HG03442 (cell line): ENCODE results near the gene KCND2.
"Not testable (repeated sequence)": the region's sequence is repeated elsewhere in the genome, so short reads cannot be mapped to it uniquely, and the experiment has no call there.

Source experiments
- ATAC-seq: cut with Tn5 transposase; IDR thresholded peaks from one replicate; pipeline ENCODE4 v1.9.1; 2021; ENCODE audit warnings: mild to moderate bottlenecking, moderate library complexity; ENCODE audit not compliant: unreplicated experiment

Gene KCND2

DNA sequence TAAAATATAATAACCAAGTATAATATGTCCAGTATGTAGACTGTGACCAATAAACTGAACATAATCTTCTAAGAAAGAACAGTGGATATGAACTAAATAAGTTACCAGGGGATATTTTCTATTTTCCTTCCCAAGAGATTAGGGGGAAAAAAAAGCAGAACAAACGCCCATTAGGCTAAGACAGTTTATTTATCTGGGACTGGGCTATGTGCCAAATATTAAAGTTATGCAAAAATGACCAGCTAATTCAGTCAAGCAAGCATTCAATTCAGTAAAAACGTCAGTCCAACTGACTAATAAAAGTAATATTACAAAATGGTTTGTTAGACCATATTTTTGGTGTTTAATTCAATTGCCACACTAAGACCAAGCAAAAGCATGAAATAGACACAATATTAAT lies 462.8 kb downstream of the KCND2 start:
- no peak for ATAC-seq

DNA sequence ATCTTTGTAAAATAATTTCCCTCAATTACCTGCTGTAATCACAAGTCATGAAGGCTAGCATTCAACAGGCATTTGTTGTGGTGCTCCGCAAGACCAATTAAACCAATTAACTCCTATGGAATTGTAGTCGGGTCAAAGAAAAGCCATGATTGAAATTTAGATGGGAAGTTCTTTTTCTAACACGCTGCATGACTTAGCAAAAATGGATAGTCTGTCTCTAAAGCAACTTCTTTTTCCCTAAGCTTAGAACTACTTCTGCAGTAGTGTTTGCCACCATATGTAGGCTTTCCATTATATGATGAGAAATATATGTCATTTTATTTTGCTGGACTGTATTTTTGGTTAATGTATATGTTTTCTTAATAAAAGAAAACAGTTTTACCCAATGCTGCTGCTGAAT lies 465.8 kb downstream of the KCND2 start:
- ATAC-seq = no peak

DNA sequence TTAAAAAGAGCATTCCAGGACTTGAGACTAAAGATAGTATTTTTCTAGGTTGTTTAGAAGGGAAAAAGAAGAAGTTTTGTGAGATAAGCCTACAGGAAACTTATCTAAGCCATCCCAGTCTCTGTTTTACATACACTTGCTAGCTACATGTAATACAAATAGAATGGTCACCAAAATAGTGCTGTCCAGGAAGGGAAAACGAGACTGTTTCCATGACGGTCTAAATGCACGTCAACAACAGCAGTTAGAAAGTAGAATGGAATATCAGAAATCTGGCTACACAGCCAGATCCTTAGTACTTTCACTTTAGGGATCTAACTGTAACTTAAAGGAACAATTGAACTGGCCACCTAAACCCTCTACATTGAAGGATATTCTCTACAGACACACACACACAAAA lies 467.4 kb downstream of the KCND2 start:
- no peak for ATAC-seq

- no peak for ATAC-seq
Measured at GRCh38 chr7:120741371-120742042, 468.5 kb downstream of the KCND2 start.

GRCh38 chr7:120742372-120742771 lies 469.4 kb downstream of the KCND2 start:
- ATAC-seq = no peak

- no peak for ATAC-seq
Measured at GRCh38 chr7:120743128-120743527, 470.2 kb downstream of the KCND2 start.

GRCh38 chr7:120760050-120760449 lies 487.1 kb downstream of the KCND2 start:
- peak; percentile 88 for ATAC-seq

- ATAC-seq = no peak
Measured at GRCh38 chr7:120760851-120761250, 487.9 kb downstream of the KCND2 start.

GRCh38 chr7:120770206-120770605 lies 497.2 kb downstream of the KCND2 start:
- ATAC-seq = no peak

GRCh38 chr7:120774481-120774880 lies 501.5 kb downstream of the KCND2 start:
- ATAC-seq = no peak

DNA sequence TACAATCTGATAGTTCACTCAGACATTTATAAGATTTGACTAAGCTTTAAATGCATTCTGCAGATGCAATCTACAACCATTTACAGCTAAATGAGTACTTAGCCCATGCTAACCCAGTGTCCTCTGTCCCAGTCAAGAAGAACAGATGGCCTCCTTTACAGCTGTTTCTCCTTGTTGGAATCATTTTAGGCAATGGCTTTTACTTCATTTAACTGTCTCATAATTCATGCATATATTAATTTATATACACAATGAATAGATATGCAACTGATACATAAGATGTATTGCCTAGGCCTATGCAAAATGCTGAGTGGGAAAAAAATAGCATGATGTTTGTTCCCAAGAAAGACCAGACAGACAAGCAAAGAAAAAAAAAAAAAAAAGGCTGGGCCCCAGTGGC lies 502.8 kb downstream of the KCND2 start:
- no peak for ATAC-seq

- not testable (repeated sequence) for ATAC-seq
Measured at GRCh38 chr7:120779078-120779477, 506.1 kb downstream of the KCND2 start.

GRCh38 chr7:120780451-120780850 lies 507.5 kb downstream of the KCND2 start:
- not testable (repeated sequence) for ATAC-seq

GRCh38 chr7:120780938-120781337 lies 508.0 kb downstream of the KCND2 start:
- no peak for ATAC-seq

- not testable (repeated sequence) for ATAC-seq
Measured at GRCh38 chr7:120781924-120782323, 508.9 kb downstream of the KCND2 start.

DNA sequence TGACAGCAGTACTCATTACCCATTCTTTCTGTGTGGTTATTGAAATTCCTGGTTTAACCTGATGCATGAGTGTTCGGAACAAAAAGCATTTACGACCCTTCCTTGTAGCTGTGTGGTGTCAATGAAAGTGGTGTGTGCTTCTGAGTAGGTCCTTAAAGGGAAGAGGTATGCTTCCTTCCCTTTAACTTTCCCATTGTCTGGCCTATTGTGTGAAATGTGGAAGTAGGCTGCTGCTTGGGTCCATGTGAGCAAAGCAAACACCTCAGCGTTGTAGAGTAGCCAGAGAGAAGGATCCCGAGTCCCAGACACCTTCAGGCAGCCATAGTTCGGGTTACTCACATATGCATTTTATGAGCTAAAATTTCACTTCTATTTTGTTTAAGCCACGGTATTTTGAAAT lies 510.3 kb downstream of the KCND2 start:
- ATAC-seq = no peak

GRCh38 chr7:120783721-120784120 lies 510.7 kb downstream of the KCND2 start:
- no peak for ATAC-seq

DNA sequence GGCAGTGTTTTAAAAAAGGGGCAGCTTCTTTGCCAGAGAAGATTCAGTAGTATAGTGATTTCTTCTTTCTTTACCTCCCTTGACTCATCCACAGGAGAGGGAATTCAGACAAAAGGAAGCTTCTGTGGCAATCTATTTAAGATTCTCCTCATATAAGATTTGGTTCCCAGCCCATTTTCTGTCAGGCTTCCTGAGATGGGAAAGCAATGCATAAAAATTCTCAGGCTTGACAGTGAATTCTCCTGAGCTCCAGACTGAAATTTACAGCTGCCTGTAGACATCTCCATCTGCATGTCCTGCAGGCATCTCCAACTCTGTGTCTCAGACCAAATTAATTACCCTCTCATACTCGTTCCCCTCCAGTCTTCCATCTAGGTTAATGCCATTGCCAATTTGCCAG lies 512.1 kb downstream of the KCND2 start:
- ATAC-seq = no peak

DNA sequence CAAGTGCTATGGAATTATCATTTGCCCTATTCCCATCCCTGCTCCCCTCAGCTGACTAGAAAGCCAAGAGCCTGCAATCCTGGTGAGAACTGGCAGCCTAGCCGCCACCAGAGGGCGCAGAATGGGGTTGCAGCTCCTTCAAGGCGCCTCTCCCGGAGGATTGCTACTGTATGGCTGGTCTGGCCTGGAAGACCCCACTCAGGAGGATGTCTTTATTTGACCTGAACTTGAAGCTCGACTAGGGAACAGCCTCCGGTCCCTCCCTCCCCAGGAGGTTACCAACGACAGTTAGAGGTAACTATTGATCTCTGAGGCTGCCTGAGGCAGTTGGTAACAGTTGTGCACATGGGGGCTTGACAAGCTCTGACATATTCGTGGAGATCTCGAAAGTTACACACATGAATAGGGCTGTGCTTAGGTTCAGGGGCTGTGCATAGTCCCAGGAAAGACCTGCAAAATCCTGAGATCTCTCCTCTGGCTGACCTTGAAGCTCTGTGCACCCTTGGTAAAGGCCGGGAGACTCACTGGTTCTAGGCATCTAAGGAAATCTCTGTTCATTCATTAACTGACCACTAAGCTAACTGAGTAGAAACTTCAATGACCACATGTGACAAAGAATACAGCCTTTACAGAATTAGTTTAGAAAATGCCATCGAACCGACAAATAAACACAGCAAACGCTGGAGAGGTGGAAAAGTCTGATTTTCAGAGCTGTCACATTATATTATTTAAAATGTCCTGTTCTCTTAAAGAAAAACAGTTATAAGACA lies 519.3 kb downstream of the KCND2 start:
- ATAC-seq = peak; percentile 92

GRCh38 chr7:120792861-120793130 lies 519.8 kb downstream of the KCND2 start:
- no peak for ATAC-seq

DNA sequence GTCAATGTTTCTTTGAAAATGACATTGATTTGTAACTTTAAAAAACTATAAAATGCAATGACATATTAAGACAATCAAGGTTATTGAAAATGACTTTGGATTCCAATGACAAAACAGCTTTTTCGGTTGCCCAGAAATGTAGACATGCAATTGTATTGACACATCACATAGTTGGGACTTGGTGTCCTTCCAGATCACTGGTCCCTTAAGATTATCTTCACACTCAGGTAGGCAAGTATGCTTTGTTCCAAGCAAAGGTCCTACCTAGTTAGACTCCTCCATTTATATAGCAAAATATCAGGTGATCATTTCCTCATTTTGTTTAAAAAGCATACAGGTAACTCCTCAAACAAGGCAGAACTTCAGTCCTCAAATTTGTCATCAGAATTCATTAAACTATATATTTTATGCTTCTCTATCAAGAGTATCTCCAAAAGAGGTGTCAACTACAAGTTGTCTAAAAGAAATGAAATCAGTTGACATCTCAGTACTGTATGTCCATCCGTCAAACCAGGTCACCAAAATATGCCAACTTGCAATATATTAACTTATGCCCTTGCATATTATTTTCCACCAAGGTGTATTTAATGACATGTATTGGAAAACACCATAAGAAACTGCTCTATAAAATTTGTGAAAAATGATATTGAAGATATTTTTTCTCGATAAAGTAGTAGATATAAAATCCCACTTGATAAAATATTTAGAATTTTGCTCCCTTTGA lies 520.4 kb downstream of the KCND2 start:
- no peak for ATAC-seq

- ATAC-seq = no peak
Measured at GRCh38 chr7:120794106-120794729, 521.2 kb downstream of the KCND2 start.
